ENCODE results near the gene RANBP3.
A peak's percentile ranks its signal among the peaks of the same experiment; 100 is the strongest.

Gene RANBP3

GRCh38 chr19:5949792-5950305, 28.1 kb downstream of the RANBP3 start:
- no peak overlapping the region for H2AFZ ChIP-seq (ENCODE audit: low read length, unreplicated experiment)
- no peaks in the 10 kb centered on the region for H3K27me3 ChIP-seq (ENCODE audit: insufficient read depth, low read length)
- no peaks in the 10 kb centered on the region for H3K36me3 ChIP-seq (ENCODE audit: insufficient read depth, low read length)
- H3K79me2 ChIP-seq (ENCODE audit: control insufficient read depth, insufficient read depth, low read length, unreplicated experiment): peaks cover 69% of the 10 kb centered on the region
- no peak overlapping the region for H3K4me3 ChIP-seq (ENCODE audit: low read depth, low read length)
- H3K4me1 ChIP-seq (ENCODE audit: control insufficient read depth, insufficient read depth, low read length, unreplicated experiment): peaks cover 24% of the 10 kb centered on the region
- no peak overlapping the region for H3K27ac ChIP-seq (ENCODE audit: low read depth, low read length)

- no peaks in the 10 kb centered on the region for H3K36me3 ChIP-seq (ENCODE audit: insufficient read depth, low read length)
- H3K79me2 ChIP-seq (ENCODE audit: control insufficient read depth, insufficient read depth, low read length, unreplicated experiment): peaks cover 63% of the 10 kb centered on the region
- H3K4me1 ChIP-seq (ENCODE audit: control insufficient read depth, insufficient read depth, low read length, unreplicated experiment): peaks cover 20% of the 10 kb centered on the region
- no peak overlapping the region for H3K27ac ChIP-seq (ENCODE audit: low read depth, low read length)
- no peaks in the 10 kb centered on the region for H3K27me3 ChIP-seq (ENCODE audit: insufficient read depth, low read length)
- no peak overlapping the region for H2AFZ ChIP-seq (ENCODE audit: low read length, unreplicated experiment)
- H3K4me3 ChIP-seq (ENCODE audit: low read depth, low read length): no peak overlapping the region
Measured at GRCh38 chr19:5948752-5949564, 29.0 kb downstream of the RANBP3 start.

GRCh38 chr19:5947435-5947834, 30.5 kb downstream of the RANBP3 start:
- Histone ChIP-seq H3K79me2 (ENCODE audit: control insufficient read depth, insufficient read depth, low read length, unreplicated experiment) (peaks cover 48% of the 10 kb centered on the region), H3K4me1 (ENCODE audit: control insufficient read depth, insufficient read depth, low read length, unreplicated experiment) (peaks cover 9% of the 10 kb centered on the region)

GRCh38 chr19:5943623-5944022, 34.3 kb downstream of the RANBP3 start:
- Histone ChIP-seq H3K36me3 (ENCODE audit: insufficient read depth, low read length) (no peaks in the 10 kb centered on the region), H3K79me2 (ENCODE audit: control insufficient read depth, insufficient read depth, low read length, unreplicated experiment) (peaks cover 26% of the 10 kb centered on the region), H2AFZ (ENCODE audit: low read length, unreplicated experiment) (no peak overlapping the region), H3K4me1 (ENCODE audit: control insufficient read depth, insufficient read depth, low read length, unreplicated experiment) (peaks cover 9% of the 10 kb centered on the region), H3K27me3 (ENCODE audit: insufficient read depth, low read length) (no peaks in the 10 kb centered on the region), H3K4me3 (ENCODE audit: low read depth, low read length) (no peak overlapping the region), H3K27ac (ENCODE audit: low read depth, low read length) (no peak overlapping the region)

More at GRCh38 chr19:5947435-5947834, 30.5 kb downstream of the RANBP3 start:
- Histone ChIP-seq H3K27ac (ENCODE audit: low read depth, low read length) (peak overlapping the region; percentile 36), H3K27me3 (ENCODE audit: insufficient read depth, low read length) (no peaks in the 10 kb centered on the region), H2AFZ (ENCODE audit: low read length, unreplicated experiment) (no peak overlapping the region), H3K4me3 (ENCODE audit: low read depth, low read length) (0 out of 2 replicates have a peak overlapping the region, but pooled peaks have one; percentile 21), H3K36me3 (ENCODE audit: insufficient read depth, low read length) (no peaks in the 10 kb centered on the region)

GRCh38 chr19:5943045-5943444, 34.9 kb downstream of the RANBP3 start:
- H2AFZ ChIP-seq (ENCODE audit: low read length, unreplicated experiment): no peak overlapping the region
- H3K27ac ChIP-seq (ENCODE audit: low read depth, low read length): no peak overlapping the region
- H3K27me3 ChIP-seq (ENCODE audit: insufficient read depth, low read length): no peaks in the 10 kb centered on the region
- H3K79me2 ChIP-seq (ENCODE audit: control insufficient read depth, insufficient read depth, low read length, unreplicated experiment): peaks cover 26% of the 10 kb centered on the region
- no peaks in the 10 kb centered on the region for H3K36me3 ChIP-seq (ENCODE audit: insufficient read depth, low read length)
- H3K4me3 ChIP-seq (ENCODE audit: low read depth, low read length): no peak overlapping the region
- peaks cover 9% of the 10 kb centered on the region for H3K4me1 ChIP-seq (ENCODE audit: control insufficient read depth, insufficient read depth, low read length, unreplicated experiment)

- Histone ChIP-seq H3K4me1 (ENCODE audit: control insufficient read depth, insufficient read depth, low read length, unreplicated experiment) (peaks cover 5% of the 10 kb centered on the region), H3K79me2 (ENCODE audit: control insufficient read depth, insufficient read depth, low read length, unreplicated experiment) (peaks cover 14% of the 10 kb centered on the region), H2AFZ (ENCODE audit: low read length, unreplicated experiment) (no peak overlapping the region), H3K27ac (ENCODE audit: low read depth, low read length) (no peak overlapping the region), H3K27me3 (ENCODE audit: insufficient read depth, low read length) (no peaks in the 10 kb centered on the region), H3K4me3 (ENCODE audit: low read depth, low read length) (no peak overlapping the region), H3K36me3 (ENCODE audit: insufficient read depth, low read length) (no peaks in the 10 kb centered on the region)
Measured at GRCh38 chr19:5941673-5942072, 36.3 kb downstream of the RANBP3 start.

- Histone ChIP-seq H3K79me2 (ENCODE audit: control insufficient read depth, insufficient read depth, low read length, unreplicated experiment) (peaks cover 8% of the 10 kb centered on the region), H2AFZ (ENCODE audit: low read length, unreplicated experiment) (no peak overlapping the region), H3K4me3 (ENCODE audit: low read depth, low read length) (no peak overlapping the region), H3K4me1 (ENCODE audit: control insufficient read depth, insufficient read depth, low read length, unreplicated experiment) (peaks cover 5% of the 10 kb centered on the region), H3K27ac (ENCODE audit: low read depth, low read length) (no peak overlapping the region), H3K27me3 (ENCODE audit: insufficient read depth, low read length) (no peaks in the 10 kb centered on the region), H3K36me3 (ENCODE audit: insufficient read depth, low read length) (no peaks in the 10 kb centered on the region)
Measured at GRCh38 chr19:5940260-5941208, 37.4 kb downstream of the RANBP3 start.

- Histone ChIP-seq H3K27me3 (ENCODE audit: insufficient read depth, low read length) (no peaks in the 10 kb centered on the region), H3K27ac (ENCODE audit: low read depth, low read length) (no peak overlapping the region), H3K79me2 (ENCODE audit: control insufficient read depth, insufficient read depth, low read length, unreplicated experiment) (no peaks in the 10 kb centered on the region), H3K4me1 (ENCODE audit: control insufficient read depth, insufficient read depth, low read length, unreplicated experiment) (no peaks in the 10 kb centered on the region), H3K4me3 (ENCODE audit: low read depth, low read length) (no peak overlapping the region), H3K36me3 (ENCODE audit: insufficient read depth, low read length) (no peaks in the 10 kb centered on the region), H2AFZ (ENCODE audit: low read length, unreplicated experiment) (no peak overlapping the region)
Measured at GRCh38 chr19:5937550-5937949, 40.4 kb downstream of the RANBP3 start.

- no peak overlapping the region for H3K4me3 ChIP-seq (ENCODE audit: low read depth, low read length)
Measured at GRCh38 chr19:5936292-5936592, 41.7 kb downstream of the RANBP3 start.

GRCh38 chr19:5935473-5936291, 42.3 kb downstream of the RANBP3 start:
- no peak overlapping the region for H2AFZ ChIP-seq (ENCODE audit: low read length, unreplicated experiment)
- no peaks in the 10 kb centered on the region for H3K4me1 ChIP-seq (ENCODE audit: control insufficient read depth, insufficient read depth, low read length, unreplicated experiment)
- H3K27ac ChIP-seq (ENCODE audit: low read depth, low read length): no peak overlapping the region
- H3K4me3 ChIP-seq (ENCODE audit: low read depth, low read length): no peak overlapping the region
- no peaks in the 10 kb centered on the region for H3K79me2 ChIP-seq (ENCODE audit: control insufficient read depth, insufficient read depth, low read length, unreplicated experiment)
- H3K36me3 ChIP-seq (ENCODE audit: insufficient read depth, low read length): no peaks in the 10 kb centered on the region
- H3K27me3 ChIP-seq (ENCODE audit: insufficient read depth, low read length): no peaks in the 10 kb centered on the region

More at GRCh38 chr19:5936292-5936592, 41.7 kb downstream of the RANBP3 start:
- no peak overlapping the region for H3K27ac ChIP-seq (ENCODE audit: low read depth, low read length)
- H3K79me2 ChIP-seq (ENCODE audit: control insufficient read depth, insufficient read depth, low read length, unreplicated experiment): no peaks in the 10 kb centered on the region
- H3K4me1 ChIP-seq (ENCODE audit: control insufficient read depth, insufficient read depth, low read length, unreplicated experiment): no peaks in the 10 kb centered on the region
- H3K36me3 ChIP-seq (ENCODE audit: insufficient read depth, low read length): no peaks in the 10 kb centered on the region
- H3K27me3 ChIP-seq (ENCODE audit: insufficient read depth, low read length): no peaks in the 10 kb centered on the region
- H2AFZ ChIP-seq (ENCODE audit: low read length, unreplicated experiment): no peak overlapping the region

All from ACC112 (cell line).